ENCODE measurements around the gene MYO9B. TPM values are rescaled to one million over a fixed set of nuclear protein-coding genes. Genes with fewer than 3 reads are reported as not detected.
A peak's percentile ranks its signal among the peaks of the same experiment; 100 is the strongest.

Gene MYO9B
- total and polyA plus RNA-seq, 5 experiments from 2014 or later: 3.3 to 171 (median 22.3) TPM

DNA sequence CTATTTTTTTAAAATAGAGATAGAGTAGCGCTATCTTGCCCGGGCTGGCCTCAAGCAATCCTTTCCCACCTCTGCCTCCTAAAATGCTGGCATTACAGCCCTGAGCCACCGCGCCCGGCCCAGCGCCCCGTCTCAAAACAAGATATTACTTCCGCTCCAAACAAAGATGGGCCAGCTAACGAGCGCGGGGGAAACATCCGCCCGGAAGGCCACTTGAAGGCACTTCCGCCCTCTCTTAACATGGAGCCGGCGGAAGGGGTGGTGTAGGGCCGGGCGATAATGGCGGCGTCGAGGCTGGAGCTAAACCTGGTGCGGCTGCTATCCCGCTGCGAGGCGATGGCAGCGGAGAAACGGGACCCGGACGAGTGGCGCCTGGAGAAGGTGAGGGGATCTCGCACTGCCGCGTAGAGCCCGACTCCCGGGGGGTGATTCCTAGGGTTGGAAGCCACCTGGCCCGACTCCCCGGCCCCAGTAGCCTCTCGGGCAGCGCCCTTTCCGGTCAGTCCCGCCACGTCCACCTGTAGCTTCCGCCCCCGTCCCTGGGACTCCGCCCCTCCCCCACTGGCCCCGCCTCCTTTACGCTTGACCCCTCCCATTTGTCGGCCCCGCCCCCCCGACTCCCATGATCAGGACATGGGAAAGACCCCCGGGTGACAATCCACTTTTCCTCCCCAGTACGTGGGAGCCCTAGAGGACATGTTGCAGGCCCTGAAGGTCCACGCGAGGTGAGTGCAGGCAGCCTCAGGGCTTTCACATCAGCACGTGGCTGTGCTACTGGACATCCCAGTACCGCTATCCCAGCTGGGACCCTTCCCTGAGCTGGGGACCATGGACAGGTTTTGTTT, 139.8 kb downstream of the MYO9B start, which contains the start of gene USE1:
Gene USE1, plus strand, starts transcription at position 231 of the 845 bp plus-strand sequence. Its CDS starts 49 bp downstream, at position 280.
- Mint-ChIP-seq H3K27ac (peak within 1 kb of the TSS; percentile 94 to 100 (median 99)), H3K27me3 (no peaks in the 10 kb centered on the region), H3K9me3 (no peaks in the 10 kb centered on the region), H3K4me1 (peaks cover 2 to 22% (median 15%) of the 10 kb centered on the region in 4 donors), H3K36me3 (peaks cover 0 to 53% (median 15%) of the 10 kb centered on the region in 3 donors), H3K4me3 (peak within 1 kb of the TSS; percentile 83 to 95 (median 90))
- POLR2A ChIA-PET: interaction anchor here (0.6 to 5.9 kb wide), 24 partner anchors 8 to 1374 kb away, joined by 3 to 105 read pairs (median 4); partner anchors contain the start of genes BABAM1, BST2, C19orf44 and CALR3
- ATAC-seq: peak; percentile 96 to 99
- DNase-seq: peak; percentile 76 to 95 (median 86)

DNA sequence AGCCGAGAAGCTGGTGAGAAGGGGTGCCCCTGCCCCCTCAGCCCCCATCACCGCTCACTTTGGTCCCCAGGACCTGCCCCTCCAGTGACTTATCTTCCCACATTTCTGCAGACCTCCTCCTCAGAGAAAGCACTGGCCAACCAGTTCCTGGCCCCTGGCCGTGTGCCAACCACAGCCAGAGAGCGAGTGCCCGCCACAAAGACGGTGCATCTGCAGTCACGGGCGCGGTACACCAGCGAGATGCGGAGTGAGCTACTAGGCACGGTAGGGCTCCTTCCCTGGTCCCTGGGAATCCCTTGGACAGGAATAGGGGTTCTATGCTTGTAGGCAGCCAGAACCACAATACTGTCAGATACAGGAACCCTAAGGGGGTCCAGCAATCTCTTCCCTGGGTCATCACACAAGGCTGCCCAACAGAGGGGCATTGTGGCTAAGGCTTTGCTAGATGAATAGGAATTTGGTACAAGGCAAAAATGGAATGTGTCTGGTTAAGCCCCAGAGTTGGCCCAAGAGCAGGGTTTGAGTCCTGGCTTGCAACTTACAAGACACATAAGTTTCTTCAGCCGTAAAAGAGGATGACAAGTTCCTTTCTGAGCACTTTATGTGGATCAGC, 140.6 kb downstream of the MYO9B start:
- POLR2A ChIA-PET: interaction anchor here (0.9 to 5.9 kb wide), 15 partner anchors 11 to 1373 kb away, joined by 3 to 105 read pairs (median 5); partner anchors contain the start of genes BABAM1, HAUS8, MRPL34 and MYO9B
- Mint-ChIP-seq H3K27me3 (no peaks in the 10 kb centered on the region), H3K27ac (peak overlapping the region; percentile 83 to 100 (median 99)), H3K4me1 (peaks cover 2 to 23% (median 15%) of the 10 kb centered on the region in 4 donors), H3K9me3 (no peaks in the 10 kb centered on the region), H3K36me3 (peaks cover 0 to 48% (median 15%) of the 10 kb centered on the region in 3 donors), H3K4me3 (peak overlapping the region; percentile 83 to 95 (median 90))
- DNase-seq: no peak
- no peak for ATAC-seq

DNA sequence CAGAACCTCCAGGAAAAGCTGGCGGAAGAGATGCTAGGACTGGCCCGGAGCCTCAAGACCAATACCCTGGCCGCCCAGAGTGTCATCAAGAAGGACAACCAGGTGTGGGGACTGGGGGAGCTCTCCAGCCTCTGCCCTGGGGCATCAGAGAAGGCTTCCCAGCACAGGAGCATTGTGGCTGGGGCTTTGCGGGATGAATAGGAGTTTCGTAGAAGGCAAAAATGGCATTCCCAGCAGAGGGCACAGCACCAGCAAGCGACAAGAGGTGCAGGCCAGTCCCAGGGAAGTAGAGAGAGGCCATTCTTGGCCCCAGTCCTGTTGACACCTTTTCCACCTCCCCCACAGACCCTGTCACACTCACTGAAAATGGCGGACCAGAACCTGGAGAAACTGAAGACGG, 143.7 kb downstream of the MYO9B start:
- DNase-seq: no peak
- Mint-ChIP-seq H3K27ac (peak overlapping the region in 1 of 10 donors; percentile 58), H3K27me3 (no peaks in the 10 kb centered on the region), H3K4me3 (peak overlapping the region in 1 of 10 donors; percentile 33), H3K4me1 (peaks cover 2 to 23% (median 15%) of the 10 kb centered on the region in 4 donors), H3K9me3 (no peaks in the 10 kb centered on the region), H3K36me3 (peaks cover 0 to 34% (median 9%) of the 10 kb centered on the region in 3 donors)
- POLR2A ChIA-PET: interaction anchor here (0.5 to 1.2 kb wide), 2 partner anchors 19 to 498 kb away, joined by 3 to 6 read pairs; no protein-coding TSS in a partner anchor
- no peak for ATAC-seq

DNA sequence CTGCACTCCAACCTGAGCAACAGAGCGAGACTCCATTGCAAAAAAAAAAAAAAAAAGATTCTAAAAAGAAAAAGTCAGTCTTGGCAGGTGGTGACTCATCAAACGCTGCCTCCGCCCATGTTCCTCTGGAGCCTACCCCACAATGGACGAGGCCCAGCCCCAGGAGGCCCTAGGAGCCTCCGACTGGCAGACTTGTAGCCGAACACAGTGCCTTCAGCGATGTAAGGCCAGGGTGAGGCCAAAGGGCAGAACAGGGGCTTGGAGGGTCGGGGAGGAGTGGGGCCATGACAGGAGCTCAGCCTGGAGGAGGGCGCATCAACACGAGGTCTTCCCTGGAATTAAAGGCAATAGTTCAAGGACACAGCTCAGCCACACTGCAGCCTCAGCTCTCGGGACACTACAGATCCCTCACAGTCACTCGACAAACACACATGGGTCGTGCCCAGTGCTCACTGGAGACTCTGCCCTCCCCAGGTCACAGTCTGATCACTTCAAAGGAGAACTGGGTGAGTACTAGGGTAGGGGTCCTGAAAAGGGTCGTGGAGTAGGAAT, 144.7 kb downstream of the MYO9B start:
- peaks cover 0 to 34% (median 9%) of the 10 kb centered on the region in 3 donors for H3K36me3 Mint-ChIP-seq
- no peak for DNase-seq
- H3K4me1 Mint-ChIP-seq: peaks cover 0 to 13% (median 5%) of the 10 kb centered on the region in 4 donors
- peak in 1 of 2 donors; percentile 4 for ATAC-seq
- POLR2A ChIA-PET: interaction anchor here (0.9 kb wide), 1 partner anchor 84 kb away, joined by 4 read pairs; no protein-coding TSS in a partner anchor
- H3K27ac Mint-ChIP-seq: peak overlapping the region in 2 of 10 donors; percentile 15 to 59
- peak overlapping the region in 1 of 10 donors; percentile 65 for H3K4me3 Mint-ChIP-seq
- no peaks in the 10 kb centered on the region for H3K27me3 Mint-ChIP-seq
- no peaks in the 10 kb centered on the region for H3K9me3 Mint-ChIP-seq

DNA sequence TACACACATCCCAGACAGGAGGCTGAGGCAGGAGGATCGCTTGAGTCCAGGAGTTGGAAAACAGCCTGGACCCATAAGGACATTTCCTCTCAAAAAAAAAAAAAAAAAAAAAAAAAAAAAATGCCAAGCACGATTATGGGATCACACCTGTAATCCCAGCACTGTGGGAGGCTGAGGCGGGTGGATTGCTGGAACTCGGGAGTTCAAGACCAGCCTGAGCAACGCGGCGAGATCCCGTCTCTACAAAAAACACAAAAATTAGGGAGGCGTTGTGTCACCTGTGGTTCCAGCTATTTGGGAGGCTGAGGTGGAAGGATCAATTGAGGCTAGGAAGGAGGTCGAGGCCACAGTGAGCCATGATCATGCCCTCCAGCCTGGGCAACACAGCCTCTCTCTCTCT, 149.5 kb downstream of the MYO9B start:
- POLR2A ChIA-PET: interaction anchor here (0.6 to 4.8 kb wide), 7 partner anchors 9 to 150 kb away, joined by 3 to 105 read pairs (median 16); partner anchors contain the start of genes BABAM1, HAUS8, MYO9B and USE1
- ATAC-seq: no peak
- peak overlapping the region in 4 of 10 donors; percentile 58 to 73 (median 62) for H3K27ac Mint-ChIP-seq

DNA sequence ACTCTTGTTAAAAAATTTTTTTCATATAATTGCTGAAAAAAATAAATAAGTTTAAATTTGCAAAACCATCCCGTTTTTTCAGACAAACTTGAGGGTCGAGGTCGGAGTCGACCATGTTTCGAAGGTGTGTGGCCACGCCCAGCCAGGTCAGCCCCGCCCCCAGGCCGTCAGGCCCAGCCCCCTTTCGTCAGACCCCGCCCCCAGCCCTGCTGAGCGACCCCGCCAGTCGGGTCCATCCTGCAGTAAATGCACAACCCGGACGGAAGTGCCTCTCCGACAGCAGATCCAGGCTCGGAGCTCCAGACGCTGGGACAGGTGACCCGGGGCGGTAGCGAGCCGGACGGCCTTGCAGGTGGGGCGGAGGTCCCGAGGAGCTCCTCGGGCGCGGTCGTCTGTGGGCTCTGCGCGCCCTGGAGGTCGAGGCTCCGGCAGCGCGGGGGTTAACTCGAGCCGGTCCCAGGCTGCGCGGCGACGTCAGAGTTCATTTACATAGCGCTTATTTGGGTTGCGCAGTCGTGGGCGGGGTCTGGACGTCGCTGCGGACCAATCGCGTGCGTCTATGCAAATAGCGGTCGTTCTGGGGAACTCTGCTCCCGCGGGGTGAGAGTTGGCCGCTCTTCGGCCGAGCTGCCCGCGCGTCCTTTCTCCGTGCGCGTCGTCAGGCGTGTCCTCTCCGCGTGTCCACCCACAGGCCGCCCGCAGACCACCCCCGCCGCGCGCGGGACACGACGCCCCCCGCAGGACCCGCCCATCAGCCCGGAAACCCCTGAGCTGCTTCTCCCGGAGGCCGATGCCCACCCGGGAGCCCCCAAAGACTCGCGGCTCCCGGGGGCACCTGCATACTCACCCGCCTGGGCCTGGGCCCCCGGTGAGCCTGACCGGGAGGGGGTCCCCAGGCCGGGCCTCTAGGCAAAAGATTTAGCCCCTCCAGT, 150.7 kb downstream of the MYO9B start, which contains the start of gene OCEL1:
Gene OCEL1, plus strand, starts transcription at position 225 of the 932 bp plus-strand sequence. Its CDS starts 22 bp downstream, at position 247.
- no peaks in the 10 kb centered on the region for H3K9me3 Mint-ChIP-seq
- peak within 1 kb of the TSS; percentile 66 to 99 (median 96) for H3K27ac Mint-ChIP-seq
- peaks cover 7 to 17% (median 11%) of the 10 kb centered on the region in 4 donors for H3K4me1 Mint-ChIP-seq
- peak; percentile 92 to 99 (median 94) for DNase-seq
- ATAC-seq: peak; percentile 90 to 92
- H3K36me3 Mint-ChIP-seq: peaks cover 0 to 10% (median 0%) of the 10 kb centered on the region in 3 donors
- H3K4me3 Mint-ChIP-seq: peak within 1 kb of the TSS; percentile 88 to 99 (median 94)
- no peaks in the 10 kb centered on the region for H3K27me3 Mint-ChIP-seq
- POLR2A ChIA-PET: interaction anchor here (0.5 to 4.8 kb wide), 15 partner anchors 9 to 225 kb away, joined by 3 to 105 read pairs (median 4); partner anchors contain the start of genes BABAM1, DDA1, HAUS8 and MYO9B

More for the DNA sequence above, 149.5 kb downstream of the MYO9B start:
- Mint-ChIP-seq H3K27me3 (no peaks in the 10 kb centered on the region), H3K36me3 (peaks cover 0 to 6% (median 0%) of the 10 kb centered on the region in 3 donors), H3K9me3 (no peaks in the 10 kb centered on the region), H3K4me3 (peak overlapping the region in 9 of 10 donors; percentile 33 to 99 (median 63)), H3K4me1 (peaks cover 7 to 21% (median 11%) of the 10 kb centered on the region in 4 donors)
- no peak for DNase-seq

DNA sequence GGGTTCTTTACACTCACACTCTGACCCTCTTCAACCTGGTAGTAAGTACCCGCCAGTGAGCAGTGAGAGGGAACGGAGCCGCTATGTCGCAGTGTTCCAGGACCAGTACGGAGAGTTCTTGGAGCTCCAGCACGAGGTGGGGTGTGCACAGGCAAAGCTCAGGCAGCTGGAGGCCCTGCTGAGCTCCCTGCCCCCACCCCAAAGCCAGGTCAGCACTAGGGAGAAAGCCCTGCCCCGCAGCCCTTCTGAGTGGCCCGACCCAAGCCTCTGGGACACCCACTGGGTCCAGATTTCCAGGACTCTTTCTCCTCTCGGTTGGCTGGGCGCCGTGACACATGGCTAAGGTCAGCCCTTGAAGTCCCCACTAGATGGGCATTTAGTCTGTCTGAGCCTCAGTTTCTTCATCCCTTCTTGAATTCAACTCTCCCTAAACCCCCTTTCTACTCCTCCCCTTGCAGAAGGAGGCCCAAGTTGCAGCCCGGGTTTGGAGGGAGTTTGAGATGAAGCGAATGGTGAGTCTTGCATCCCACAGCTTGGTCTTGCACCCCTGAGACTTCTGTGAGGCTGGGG, 152.3 kb downstream of the MYO9B start:
- DNase-seq (no peak), ATAC-seq (no peak)
- Mint-ChIP-seq H3K9me3 (no peaks in the 10 kb centered on the region), H3K27me3 (no peaks in the 10 kb centered on the region), H3K4me3 (peak overlapping the region in 7 of 10 donors; percentile 33 to 99 (median 96)), H3K36me3 (peaks cover 0 to 17% (median 0%) of the 10 kb centered on the region in 3 donors), H3K4me1 (peaks cover 9 to 20% (median 13%) of the 10 kb centered on the region in 4 donors), H3K27ac (peak overlapping the region in 3 of 10 donors; percentile 9 to 88 (median 10))
- POLR2A ChIA-PET: interaction anchor here (4.8 kb wide), 1 partner anchor 12 kb away, joined by 105 read pairs; the partner anchor contains the start of gene USE1

DNA sequence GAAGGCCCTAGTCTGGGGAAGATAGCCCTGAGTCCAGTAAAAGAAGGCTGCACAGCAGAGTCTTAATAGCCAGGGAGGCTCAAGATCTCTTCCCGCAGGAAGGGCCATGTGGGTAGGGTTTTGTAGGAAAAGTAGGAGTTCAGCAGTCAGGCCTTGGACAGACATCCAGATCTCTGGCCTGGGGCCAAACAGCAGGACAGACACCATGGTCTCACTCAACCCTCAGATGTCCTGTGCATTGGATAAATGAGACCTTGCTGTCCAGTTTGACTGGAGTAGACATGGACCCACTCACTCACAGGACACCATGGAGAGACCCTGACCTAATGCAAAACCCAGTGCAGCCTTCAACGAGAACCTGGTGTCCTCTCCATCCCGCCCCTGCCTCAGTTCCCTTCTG, 154.3 kb downstream of the MYO9B start:
- Mint-ChIP-seq H3K36me3 (peaks cover 0 to 17% (median 0%) of the 10 kb centered on the region in 3 donors), H3K27me3 (no peaks in the 10 kb centered on the region), H3K27ac (no peak overlapping the region), H3K9me3 (no peaks in the 10 kb centered on the region), H3K4me3 (peak overlapping the region in 1 of 10 donors; percentile 20), H3K4me1 (peaks cover 15 to 30% (median 25%) of the 10 kb centered on the region in 4 donors)
- DNase-seq (no peak), ATAC-seq (no peak)
- POLR2A ChIA-PET: no interaction called here

DNA sequence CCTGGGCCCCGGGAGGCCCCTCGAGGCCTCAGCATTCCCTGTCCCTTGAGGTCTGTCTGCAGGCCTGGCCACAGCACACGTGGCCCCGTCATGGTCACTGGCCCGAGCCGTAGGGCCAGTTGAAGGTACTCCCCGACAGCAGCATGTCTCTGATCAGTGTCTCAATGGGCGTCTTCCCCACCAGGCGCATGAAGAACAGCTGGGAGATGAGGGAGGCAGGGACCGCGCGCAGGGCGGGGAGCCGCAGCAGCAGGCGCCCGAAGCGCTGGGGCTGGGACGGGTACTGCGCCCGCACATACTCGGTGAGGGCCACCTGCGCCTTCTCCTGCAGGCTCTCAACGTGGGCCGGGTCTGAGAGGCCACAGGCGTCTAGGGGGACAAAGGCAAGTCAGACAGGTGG, 156.7 kb downstream of the MYO9B start:
- H3K4me3 Mint-ChIP-seq: no peak overlapping the region
- no peaks in the 10 kb centered on the region for H3K9me3 Mint-ChIP-seq
- DNase-seq (no peak), ATAC-seq (no peak)
- POLR2A ChIA-PET: interaction anchor here (0.9 kb wide), 1 partner anchor 17 kb away, joined by 5 read pairs; the partner anchor contains the start of gene USE1
- peaks cover 0 to 17% (median 0%) of the 10 kb centered on the region in 3 donors for H3K36me3 Mint-ChIP-seq
- H3K27me3 Mint-ChIP-seq: no peaks in the 10 kb centered on the region
- H3K27ac Mint-ChIP-seq: no peak overlapping the region
- H3K4me1 Mint-ChIP-seq: peaks cover 11 to 26% (median 20%) of the 10 kb centered on the region in 4 donors

DNA sequence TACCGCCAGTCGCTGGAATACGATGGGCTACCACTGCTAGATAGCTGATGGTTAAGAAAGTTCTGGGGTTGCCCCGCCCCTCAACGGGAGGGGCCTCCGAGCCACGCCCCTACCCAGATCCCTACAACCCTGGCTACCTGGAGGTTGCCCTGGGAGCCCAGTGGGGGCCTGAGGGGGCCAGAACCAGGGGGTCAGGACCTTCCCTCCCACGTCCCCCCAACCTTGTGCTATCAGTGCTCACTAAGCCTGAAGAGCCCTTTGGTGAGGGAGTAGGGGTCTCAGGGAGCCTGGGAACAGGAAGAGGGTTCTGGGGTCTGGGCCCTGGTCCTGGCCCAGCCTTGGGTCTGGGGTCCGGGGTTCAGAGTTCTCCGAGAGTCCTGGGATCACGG, 159.3 kb downstream of the MYO9B start:
- peak overlapping the region in 3 of 10 donors; percentile 27 to 74 (median 43) for H3K27ac Mint-ChIP-seq
- H3K36me3 Mint-ChIP-seq: peaks cover 0 to 11% (median 0%) of the 10 kb centered on the region in 3 donors
- ATAC-seq (peak; percentile 40 to 56), DNase-seq (peak in 7 of 10 donors; percentile 26 to 57 (median 49))
- H3K4me1 Mint-ChIP-seq: peaks cover 7 to 15% (median 14%) of the 10 kb centered on the region in 4 donors
- no peaks in the 10 kb centered on the region for H3K27me3 Mint-ChIP-seq
- no peaks in the 10 kb centered on the region for H3K9me3 Mint-ChIP-seq
- peak overlapping the region; percentile 67 to 88 (median 80) for H3K4me3 Mint-ChIP-seq
- POLR2A ChIA-PET: interaction anchor here (0.5 to 2.6 kb wide), 9 partner anchors 9 to 160 kb away, joined by 3 to 30 read pairs (median 9); partner anchors contain the start of genes BABAM1, NR2F6, OCEL1 and USE1
